Left forelimb (tissue), 1 donor: ENCODE data around the gene PCNX4.
"Not testable (repeated sequence)": the region's sequence is repeated elsewhere in the genome, so short reads cannot be mapped to it uniquely, and the experiment has no call there.

ENCODE experiments used
- DNase-seq: peaks from one replicate; pipeline ENCODE4 v3.0.0-alpha.2; 2018; ENCODE audit warnings: low spot score

PCNX4 gene

DNA sequence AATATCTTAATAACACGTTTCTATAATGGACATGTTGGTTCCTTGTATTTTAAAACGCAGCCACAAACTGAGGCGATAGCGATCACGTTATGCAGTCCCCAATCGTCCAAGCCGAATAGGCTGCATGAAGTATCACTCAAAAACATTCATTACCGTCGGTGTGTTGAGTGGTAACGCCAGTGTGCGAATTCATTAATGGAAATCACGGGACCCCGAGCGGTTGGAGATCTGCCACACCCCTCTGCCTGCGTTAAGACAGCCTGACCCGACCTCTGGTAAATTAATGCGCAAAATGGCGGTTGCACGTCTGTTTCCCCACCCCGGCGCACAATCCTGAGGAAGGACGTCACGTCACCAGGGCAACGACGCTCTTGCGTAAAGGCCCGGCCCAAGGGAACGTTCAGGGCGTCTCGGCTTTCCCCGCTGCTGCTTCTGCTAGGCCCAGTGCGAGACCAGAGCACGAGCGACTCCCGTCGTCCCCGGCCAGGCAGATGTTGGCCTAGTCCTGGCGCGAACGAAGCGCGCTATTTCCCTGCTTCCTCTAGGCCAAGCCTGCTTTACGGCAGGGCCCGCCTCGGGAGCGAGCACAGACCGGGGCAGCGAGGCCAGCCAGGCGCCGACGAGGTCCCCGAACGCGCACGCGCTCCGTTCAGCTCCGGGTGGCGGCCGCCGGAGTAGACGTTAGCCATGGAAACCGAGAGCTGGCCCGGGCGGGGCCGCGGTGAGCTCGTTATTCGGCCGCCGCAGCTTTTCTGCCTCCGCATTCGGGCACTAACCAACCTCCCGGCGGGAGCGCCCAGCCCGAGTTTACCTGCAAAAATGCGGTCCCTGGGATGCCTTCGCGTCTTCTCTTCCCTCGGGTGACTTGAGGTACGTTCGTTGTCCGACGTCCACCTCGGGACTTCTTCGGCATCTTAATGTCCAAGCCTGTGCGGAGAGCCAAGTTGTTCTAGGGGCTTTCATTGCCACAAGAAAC lies at the start of gene PCNX4:
PCNX4 (plus strand) TSS at position 374 of the 976 bp plus-strand sequence. CDS start 15,716 bp downstream, outside the sequence.
- peak; percentile 97 for DNase-seq

DNA sequence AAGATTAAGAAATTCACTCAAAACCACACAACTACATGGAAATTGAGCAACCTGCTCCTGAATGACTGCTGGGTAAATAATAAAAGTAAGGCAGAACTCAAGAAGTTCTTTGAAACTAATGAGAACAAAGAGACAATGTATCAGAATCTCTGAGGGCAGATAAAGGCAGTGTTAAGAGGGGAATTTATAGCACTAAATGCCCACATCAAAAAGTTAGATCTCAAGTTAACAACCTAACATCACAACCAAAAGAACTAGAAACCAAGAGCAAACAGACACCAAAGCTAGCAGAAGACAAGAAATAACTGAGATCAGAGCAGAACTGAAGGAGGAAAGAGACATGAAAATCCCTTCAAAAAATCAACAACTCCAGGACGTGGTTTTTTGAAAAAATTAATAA lies 43.7 kb upstream of the PCNX4 start:
- not testable (repeated sequence) for DNase-seq

DNA sequence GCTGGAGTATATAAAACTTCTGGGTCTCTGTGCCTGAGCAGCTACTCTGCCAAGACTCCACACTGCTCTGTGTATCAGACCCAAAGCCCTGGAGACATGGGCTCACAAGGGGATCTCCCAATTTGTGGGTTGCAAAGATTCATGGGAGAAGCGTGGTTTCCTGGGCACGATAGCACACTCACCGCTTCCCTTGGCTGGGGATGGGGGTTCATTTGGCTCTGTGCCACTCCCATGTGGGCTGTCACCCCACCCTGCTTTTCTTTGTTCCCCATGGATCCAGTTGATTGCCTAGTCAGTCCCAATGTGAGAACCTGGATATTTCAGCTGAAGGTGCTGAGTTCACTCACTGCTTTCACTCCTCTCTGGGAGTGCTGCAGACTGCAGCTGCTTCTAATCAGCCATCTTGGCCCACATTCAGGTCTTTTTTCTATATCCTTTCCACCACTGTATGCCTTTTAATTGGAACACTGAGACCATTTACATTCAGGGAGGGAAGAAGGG lies 40.0 kb upstream of the PCNX4 start:
- DNase-seq, result peak; percentile 65

DNA sequence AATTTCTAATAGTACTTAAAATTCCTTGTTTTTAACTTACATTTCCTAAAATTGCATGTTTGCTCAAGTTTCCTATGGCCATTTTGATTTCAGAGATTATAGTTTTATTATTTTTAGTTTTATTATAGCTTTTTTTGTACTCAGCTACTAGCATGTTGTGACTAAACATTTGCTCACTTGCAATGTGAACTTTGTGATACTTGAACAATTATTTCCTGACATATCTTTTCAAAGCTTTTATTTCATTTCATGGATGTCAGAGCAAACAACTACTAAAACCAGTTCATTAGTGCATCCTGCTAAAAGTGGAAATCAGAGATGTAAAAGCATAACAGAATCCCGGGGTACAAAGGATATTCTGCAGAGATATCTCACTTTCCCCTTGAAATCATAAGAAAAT lies 33.6 kb upstream of the PCNX4 start:
- DNase-seq, result no peak

- DNase-seq, result no peak
These were observed 30.4 kb upstream of the PCNX4 start for GRCh38 chr14:60061371-60061770.

GRCh38 chr14:60064491-60065072 lies 27.1 kb upstream of the PCNX4 start:
- DNase-seq, result no peak

- no peak for DNase-seq
These were observed 23.8 kb upstream of the PCNX4 start for GRCh38 chr14:60067882-60068281.

DNA sequence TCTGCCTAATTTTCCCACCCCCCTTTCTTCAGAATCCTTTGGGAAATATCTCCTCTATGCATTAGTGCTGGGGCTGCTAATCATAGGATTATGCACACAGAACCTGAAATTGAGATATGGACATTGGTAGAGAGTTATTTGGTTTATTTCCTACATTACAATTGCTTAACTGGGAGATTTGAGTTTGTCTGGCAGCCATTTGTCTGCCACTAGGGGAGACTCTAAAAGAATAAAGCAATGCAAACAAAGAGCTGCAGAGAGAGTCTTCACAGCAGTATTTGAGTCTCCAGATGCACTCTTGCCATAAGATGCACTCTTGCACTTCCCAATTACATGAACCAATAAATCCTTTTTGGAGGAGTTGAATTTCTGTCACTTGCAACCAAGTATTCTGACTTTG lies 12.0 kb upstream of the PCNX4 start:
- DNase-seq, result no peak

DNA sequence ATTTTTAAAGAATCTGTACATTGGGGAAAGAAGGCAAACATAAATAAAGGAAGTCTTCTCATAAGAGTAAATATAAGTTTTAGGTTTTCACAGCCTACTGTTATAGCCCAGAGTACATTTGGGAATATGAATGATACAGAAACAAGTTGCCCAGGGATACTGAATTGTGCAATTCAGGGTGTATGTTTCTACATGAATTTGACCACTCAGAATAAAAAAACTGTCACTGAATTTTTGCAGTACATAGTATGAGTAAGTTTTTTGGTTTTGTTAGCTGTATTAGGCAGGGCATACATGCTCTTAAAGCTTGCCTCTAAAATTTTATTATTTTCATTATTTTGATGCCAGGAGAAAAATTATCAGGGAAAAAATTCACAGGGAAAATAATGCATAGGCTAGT lies 6.6 kb upstream of the PCNX4 start:
- no peak for DNase-seq

- no peak for DNase-seq
These were observed 6.0 kb upstream of the PCNX4 start for GRCh38 chr14:60085693-60086092.

DNA sequence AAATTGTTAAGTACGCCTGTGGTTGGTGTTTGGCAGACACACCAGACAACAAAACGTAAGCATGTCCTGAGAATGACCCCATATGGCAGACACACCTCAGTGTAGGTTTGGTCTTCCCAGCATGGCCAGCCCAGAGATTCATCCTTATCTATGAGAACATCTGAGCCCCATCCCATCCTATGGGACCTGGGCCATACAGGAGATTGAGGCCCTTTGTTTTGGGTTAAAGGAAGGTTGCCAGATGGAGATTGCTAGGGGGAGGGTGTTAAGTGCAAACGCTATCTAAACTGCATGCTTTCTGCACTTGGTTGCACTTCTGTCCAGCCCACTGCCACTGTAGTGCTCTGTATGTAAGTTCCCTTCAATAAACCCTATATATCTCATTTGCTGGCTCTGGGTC lies 4.1 kb upstream of the PCNX4 start:
- DNase-seq, result no peak

DNA sequence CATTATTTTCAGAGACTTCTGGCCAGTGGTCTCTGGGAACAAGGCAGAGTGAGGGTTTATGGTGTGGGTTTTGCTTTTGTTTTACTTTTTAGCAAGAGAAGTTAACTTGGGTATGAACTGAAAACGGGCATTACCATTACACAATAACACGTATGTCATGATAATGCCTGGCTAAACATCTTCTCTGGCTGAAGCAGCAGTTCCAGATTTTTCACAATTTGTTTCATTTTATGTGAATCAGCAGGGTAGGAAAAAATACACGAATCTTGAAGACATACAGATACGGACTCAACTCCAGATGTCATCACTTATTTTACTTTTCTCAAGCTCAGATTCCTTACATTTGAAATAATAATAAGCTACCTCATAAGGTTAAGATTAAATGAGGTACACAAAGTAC lies 2.5 kb upstream of the PCNX4 start:
- DNase-seq, result no peak

DNA sequence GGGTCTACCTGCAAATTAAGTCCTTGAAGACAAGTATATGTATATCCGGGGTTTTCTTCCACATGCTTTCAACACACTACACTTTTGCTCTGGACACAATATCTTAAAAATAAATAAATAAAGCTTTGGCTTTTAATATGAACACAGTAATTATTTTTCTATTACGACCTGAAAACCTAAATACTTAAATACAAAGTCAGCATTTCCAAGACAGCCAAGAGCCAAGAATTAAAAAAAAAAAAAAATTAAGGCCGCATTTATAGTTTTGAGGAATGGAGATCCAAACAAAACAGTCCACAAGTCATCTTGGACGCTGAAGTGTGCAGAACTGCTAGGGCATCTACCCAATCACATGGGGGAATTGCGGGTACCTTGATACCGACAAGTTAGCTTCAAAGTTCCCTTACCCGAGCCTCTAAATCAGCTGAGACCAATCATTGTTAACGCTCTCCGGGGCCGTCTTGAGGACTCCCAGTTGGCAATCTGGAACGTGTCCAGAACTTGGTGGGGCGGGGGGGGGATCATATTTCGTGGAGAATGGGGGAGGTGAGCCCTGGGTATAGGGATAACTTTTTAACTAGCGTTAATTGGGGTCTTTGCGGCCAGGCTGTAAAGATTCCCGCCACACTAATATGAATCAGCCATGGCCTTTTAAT lies 731 bp upstream of the PCNX4 start:
- DNase-seq, result peak; percentile 80

DNA sequence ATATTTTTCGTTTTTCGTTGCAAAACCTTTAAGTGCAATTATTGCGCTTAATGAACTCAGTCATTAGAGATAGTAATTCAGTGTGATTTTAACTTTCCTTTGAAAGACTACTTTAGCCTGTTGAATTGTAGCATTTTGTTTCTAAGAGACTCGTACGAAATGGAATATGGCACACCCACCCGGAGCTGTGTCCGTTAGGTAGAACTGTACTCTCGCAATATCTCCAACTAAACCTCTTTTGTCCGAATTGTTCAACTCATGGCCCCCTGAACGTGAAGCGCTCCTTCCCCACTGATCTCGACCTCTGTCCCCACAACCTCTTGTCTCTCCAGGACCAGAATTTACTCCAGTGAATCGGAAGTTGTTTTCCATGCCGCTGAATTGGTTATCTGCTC lies 800 bp downstream of the PCNX4 start:
- no peak for DNase-seq

DNA sequence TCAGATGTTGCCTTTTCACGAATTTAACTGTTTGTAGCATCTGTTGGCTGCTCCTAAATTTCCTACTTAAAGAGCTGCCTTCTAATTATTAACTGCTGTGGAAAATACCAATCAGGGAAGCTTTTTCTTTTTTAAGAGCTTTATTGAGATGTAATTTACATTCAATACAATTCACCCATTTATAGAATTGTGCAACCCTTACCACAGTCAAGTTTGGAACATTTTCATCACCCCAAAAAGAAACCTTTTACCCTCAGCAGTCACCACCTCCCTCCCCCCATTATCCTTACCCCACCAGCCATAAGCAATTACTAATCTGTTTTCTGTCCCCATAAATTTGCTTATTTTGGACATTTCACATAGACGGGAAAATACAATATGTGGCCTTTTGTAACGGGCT lies 1.4 kb downstream of the PCNX4 start:
- no peak for DNase-seq

DNA sequence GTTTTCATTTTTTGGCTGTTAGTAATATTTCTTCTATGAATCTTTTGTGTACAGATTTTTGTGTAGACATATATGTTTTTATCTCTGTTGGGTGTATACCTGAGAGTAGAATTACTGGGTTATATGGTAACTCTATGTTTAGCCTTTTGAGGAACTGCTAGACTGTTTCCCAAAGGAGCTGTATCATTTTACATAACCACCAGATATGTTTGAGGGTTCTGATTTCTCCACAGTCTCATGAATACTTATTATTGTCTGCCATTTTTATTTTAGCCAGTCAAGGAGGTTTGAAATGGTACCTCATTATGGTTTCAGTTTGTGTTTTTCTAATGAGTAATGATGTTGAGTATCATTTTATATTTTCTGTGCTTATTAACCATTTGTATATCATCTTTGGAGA lies 1.9 kb downstream of the PCNX4 start:
- DNase-seq, result no peak

DNA sequence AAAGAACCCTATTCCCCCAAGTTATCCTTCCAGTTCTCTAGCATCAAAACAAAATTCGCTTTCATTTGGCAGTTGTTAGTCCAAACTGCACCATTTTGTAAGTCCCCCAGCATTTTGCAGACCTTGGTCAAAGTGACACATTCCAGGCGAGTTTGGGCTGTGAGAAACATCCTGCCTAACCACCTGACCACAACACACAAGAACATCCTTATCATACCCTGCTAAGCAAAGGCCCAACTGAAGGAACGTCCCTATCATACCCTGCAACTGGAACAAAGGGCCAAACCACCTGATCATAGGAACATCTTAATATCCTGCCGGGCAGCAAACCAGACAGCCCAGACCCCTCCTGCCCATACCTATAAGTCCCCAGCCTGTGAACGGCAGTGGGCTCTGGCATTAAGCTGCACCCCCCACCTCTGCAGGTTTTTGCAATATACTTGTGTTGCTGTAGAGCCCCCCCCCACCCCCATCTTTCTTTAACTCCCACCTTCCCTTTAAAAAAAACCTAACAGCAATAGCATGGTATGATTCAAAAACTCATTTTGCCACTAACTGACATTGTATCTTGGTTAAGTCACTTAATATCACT lies 2.7 kb downstream of the PCNX4 start:
- DNase-seq, result no peak

DNA sequence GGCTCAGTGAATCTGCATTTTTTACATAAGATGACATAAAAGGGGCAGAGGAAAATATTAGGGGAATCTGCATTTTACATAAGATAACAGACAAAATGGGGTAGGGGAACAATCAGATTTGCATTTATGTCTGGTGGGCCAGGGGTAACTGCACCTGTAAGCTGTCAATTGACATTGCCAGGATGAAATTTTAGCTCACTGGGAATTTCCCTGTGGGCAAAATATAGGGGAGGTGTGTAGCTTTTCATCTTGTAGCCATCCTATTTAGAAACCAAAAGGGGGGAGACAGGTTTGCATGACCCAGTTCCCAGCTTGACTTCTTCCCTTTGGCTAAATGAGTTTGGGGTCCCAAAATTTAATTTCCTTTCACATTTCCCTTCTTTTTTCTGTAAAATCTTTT lies 3.5 kb downstream of the PCNX4 start:
- no peak for DNase-seq

DNA sequence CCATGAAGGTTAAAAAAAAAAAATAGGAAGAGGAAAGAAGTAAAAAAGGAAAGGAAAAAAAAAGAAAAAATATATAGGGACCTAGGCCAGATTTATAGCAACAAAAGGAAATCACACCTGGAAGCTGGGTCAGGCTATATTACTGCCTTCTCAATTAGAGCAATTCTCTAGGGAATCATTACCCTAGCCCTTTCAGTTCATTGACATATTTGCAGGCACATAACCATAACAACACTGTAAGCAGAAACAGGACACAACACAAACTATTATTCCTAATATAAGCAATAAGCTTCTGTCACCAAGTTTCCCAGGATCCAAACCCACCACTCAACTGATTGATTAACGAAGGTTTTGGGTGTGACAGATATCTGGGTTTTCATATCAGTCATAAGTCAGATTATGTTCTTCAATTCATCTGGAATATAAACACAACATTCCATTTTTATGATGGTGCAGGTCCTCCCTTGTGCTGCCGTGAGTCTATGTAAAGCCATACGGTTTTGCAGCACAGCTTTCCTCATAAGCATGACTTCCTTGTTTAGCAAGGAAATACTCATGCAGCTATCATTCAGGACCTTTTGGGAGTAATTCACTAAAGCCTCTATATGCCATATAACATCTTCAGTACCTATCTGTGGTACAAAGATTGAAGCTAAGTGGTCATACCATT lies 4.2 kb downstream of the PCNX4 start:
- no peak for DNase-seq

DNA sequence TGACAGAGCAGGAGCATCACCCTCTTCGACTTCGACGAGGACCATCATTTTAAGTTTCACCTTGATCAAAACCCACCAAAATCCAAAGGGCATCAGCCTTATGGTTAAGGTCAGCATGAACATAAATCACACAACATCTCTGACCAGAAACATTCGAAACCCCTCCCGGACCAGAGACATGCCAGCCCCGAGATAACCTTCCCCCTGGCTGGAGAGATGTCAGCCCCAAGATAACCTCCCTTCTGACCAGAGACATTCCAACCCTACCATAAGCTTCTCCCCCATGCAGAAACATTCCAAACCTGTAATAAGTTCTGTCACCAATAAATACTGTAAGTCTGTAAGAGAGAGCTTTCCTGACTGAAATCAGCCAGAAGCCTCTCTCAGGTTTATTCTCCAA lies 6.3 kb downstream of the PCNX4 start:
- no peak for DNase-seq

GRCh38 chr14:60099855-60100254 lies 8.1 kb downstream of the PCNX4 start:
- not testable (repeated sequence) for DNase-seq

GRCh38 chr14:60101786-60102185 lies 10.1 kb downstream of the PCNX4 start:
- DNase-seq, result no peak
